ENCODE results near the gene CLEC7A. TPM values are rescaled to one million over a fixed set of nuclear protein-coding genes. Genes with fewer than 3 reads are reported as not detected.

CLEC7A gene
- total RNA-seq, 2 experiments from 2014 or later: not detected

- Histone ChIP-seq H3K9me3 (ENCODE audit: low read length) (no peaks in the 10 kb centered on the region), H3K36me3 (ENCODE audit: insufficient read depth, low read length) (no peaks in the 10 kb centered on the region), H3K27ac (ENCODE audit: low read depth, low read length, poor library complexity, severe bottlenecking) (no peak overlapping the region), H2AFZ (ENCODE audit: low read length) (no peak overlapping the region), H3K79me2 (ENCODE audit: insufficient read depth, low read depth, low read length) (no peaks in the 10 kb centered on the region), H3K4me3 (ENCODE audit: low read depth, low read length, poor library complexity, severe bottlenecking) (no peak overlapping the region), H3K4me2 (ENCODE audit: low read length) (no peak overlapping the region), H3K9me2 (ENCODE audit: insufficient read depth, low read length) (no peaks in the 10 kb centered on the region), H4K20me1 (ENCODE audit: insufficient read depth, low read length) (no peaks in the 10 kb centered on the region), H3K4me1 (ENCODE audit: insufficient read depth, low read length, poor library complexity, severe bottlenecking) (peaks cover 5% of the 10 kb centered on the region)
- ChIA-PET CTCF (ENCODE audit: unreplicated experiment) (no interaction called here), POLR2A (no interaction called here)
- intact Hi-C loops (cut with micrococcal nuclease; ENCODE audit: unreplicated experiment): no loop called here
- no peak for TF ChIP-seq EZH2phosphoT487 (IDR thresholded peaks at IDR 0.05; ENCODE audit: borderline replicate concordance, low read depth, low read length)
- TF ChIP-seq, protein P1, sequence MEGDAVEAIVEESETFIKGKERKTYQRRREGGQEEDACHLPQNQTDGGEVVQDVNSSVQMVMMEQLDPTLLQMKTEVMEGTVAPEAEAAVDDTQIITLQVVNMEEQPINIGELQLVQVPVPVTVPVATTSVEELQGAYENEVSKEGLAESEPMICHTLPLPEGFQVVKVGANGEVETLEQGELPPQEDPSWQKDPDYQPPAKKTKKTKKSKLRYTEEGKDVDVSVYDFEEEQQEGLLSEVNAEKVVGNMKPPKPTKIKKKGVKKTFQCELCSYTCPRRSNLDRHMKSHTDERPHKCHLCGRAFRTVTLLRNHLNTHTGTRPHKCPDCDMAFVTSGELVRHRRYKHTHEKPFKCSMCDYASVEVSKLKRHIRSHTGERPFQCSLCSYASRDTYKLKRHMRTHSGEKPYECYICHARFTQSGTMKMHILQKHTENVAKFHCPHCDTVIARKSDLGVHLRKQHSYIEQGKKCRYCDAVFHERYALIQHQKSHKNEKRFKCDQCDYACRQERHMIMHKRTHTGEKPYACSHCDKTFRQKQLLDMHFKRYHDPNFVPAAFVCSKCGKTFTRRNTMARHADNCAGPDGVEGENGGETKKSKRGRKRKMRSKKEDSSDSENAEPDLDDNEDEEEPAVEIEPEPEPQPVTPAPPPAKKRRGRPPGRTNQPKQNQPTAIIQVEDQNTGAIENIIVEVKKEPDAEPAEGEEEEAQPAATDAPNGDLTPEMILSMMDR (conservative IDR thresholded peaks at IDR 0.05; ENCODE audit: low read length): no peak
- no TSS peak for BruUV-seq (replicated peaks)
- no peak for DNase-seq (ENCODE audit: low spot score)
Observed at GRCh38 chr12:10072131-10072530, 57.9 kb downstream of the CLEC7A start.

GRCh38 chr12:10070380-10070779, 59.6 kb downstream of the CLEC7A start:
- Histone ChIP-seq H3K4me1 (ENCODE audit: insufficient read depth, low read length, poor library complexity, severe bottlenecking) (peaks cover 5% of the 10 kb centered on the region), H3K4me2 (ENCODE audit: low read length) (no peak overlapping the region), H3K79me2 (ENCODE audit: insufficient read depth, low read depth, low read length) (no peaks in the 10 kb centered on the region), H3K27ac (ENCODE audit: low read depth, low read length, poor library complexity, severe bottlenecking) (no peak overlapping the region), H3K9me3 (ENCODE audit: low read length) (no peaks in the 10 kb centered on the region), H3K36me3 (ENCODE audit: insufficient read depth, low read length) (no peaks in the 10 kb centered on the region), H3K9me2 (ENCODE audit: insufficient read depth, low read length) (no peaks in the 10 kb centered on the region), H4K20me1 (ENCODE audit: insufficient read depth, low read length) (no peaks in the 10 kb centered on the region), H2AFZ (ENCODE audit: low read length) (no peak overlapping the region), H3K4me3 (ENCODE audit: low read depth, low read length, poor library complexity, severe bottlenecking) (no peak overlapping the region)
- peak; percentile 14 for DNase-seq (ENCODE audit: low spot score)
- ChIA-PET CTCF (ENCODE audit: unreplicated experiment) (no interaction called here), POLR2A (interaction anchor here (0.8 to 1.0 kb wide), 2 partner anchors 9 to 15 kb away, joined by 3 read pairs; no protein-coding TSS in a partner anchor)
- TF ChIP-seq EZH2phosphoT487 (IDR thresholded peaks at IDR 0.05; ENCODE audit: borderline replicate concordance, low read depth, low read length): no peak
- TF ChIP-seq, protein P1 (conservative IDR thresholded peaks at IDR 0.05; ENCODE audit: low read length): no peak
- no TSS peak for BruUV-seq (replicated peaks)
- intact Hi-C loops (cut with micrococcal nuclease; ENCODE audit: unreplicated experiment): no loop called here

DNA sequence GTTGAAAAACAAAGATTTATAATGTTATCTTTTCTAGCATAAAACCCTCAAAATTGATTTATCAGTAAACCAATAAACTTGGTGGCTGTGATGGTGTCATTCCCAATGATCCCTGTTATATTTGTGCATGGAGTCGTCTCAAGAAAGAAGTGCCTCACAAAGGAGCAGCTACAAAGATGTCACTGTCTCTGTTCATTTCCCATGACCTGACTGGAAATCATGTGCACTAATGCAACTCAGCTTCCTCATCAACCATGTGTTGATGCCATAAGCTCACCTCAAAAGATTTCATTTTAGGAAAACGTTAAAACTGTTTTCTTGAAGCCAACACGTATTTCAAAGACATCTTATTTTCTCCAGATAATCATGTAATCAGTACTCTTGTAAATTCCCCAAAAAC, 60.0 kb downstream of the CLEC7A start:
- Histone ChIP-seq H3K9me2 (ENCODE audit: insufficient read depth, low read length) (no peaks in the 10 kb centered on the region), H3K4me1 (ENCODE audit: insufficient read depth, low read length, poor library complexity, severe bottlenecking) (peaks cover 5% of the 10 kb centered on the region), H4K20me1 (ENCODE audit: insufficient read depth, low read length) (no peaks in the 10 kb centered on the region), H2AFZ (ENCODE audit: low read length) (no peak overlapping the region), H3K27ac (ENCODE audit: low read depth, low read length, poor library complexity, severe bottlenecking) (no peak overlapping the region), H3K36me3 (ENCODE audit: insufficient read depth, low read length) (no peaks in the 10 kb centered on the region), H3K4me2 (ENCODE audit: low read length) (no peak overlapping the region), H3K9me3 (ENCODE audit: low read length) (no peaks in the 10 kb centered on the region), H3K79me2 (ENCODE audit: insufficient read depth, low read depth, low read length) (no peaks in the 10 kb centered on the region), H3K4me3 (ENCODE audit: low read depth, low read length, poor library complexity, severe bottlenecking) (no peak overlapping the region)
- CTCF ChIA-PET (ENCODE audit: unreplicated experiment): no interaction called here
- POLR2A ChIA-PET: interaction anchor here (1.1 kb wide), 1 partner anchor 13 kb away, joined by 3 read pairs; no protein-coding TSS in a partner anchor
- no peak for DNase-seq (ENCODE audit: low spot score)
- no TSS peak for BruUV-seq (replicated peaks)
- intact Hi-C loops (cut with micrococcal nuclease; ENCODE audit: unreplicated experiment): no loop called here
- TF ChIP-seq, protein P1 (conservative IDR thresholded peaks at IDR 0.05; ENCODE audit: low read length): no peak
- TF ChIP-seq EZH2phosphoT487 (IDR thresholded peaks at IDR 0.05; ENCODE audit: borderline replicate concordance, low read depth, low read length): no peak

Data from OCI-LY7 (cell line).